HepG2 (cell line): ENCODE data around the gene PATL1. TPM values are rescaled to one million over a fixed set of nuclear protein-coding genes. Genes with fewer than 3 reads are reported as not detected.

Experiments
- ATAC-seq: fragments of 200-7000 bp; cut with Tn5 transposase; 3 replicates; pipeline ENCODE4 v1.9.1; 2020; ENCODE audit warnings: mild to moderate bottlenecking, moderate library complexity
- BruUV-seq: library from RNA; stranded (reverse); fragments of 400-500 nt; replicated peaks from 2 replicates; lab custom pipeline; 2021; lab: Mats Ljungman, UMichigan
- CTCF ChIA-PET: fragments of 300-600 bp; formaldehyde crosslinking; extraction: SDS; loops from one replicate; lab custom pipeline; 2021; ENCODE audit warnings: low total read pairs, inconsistent platforms, low intra/inter-chr PET ratio; lab: Yijun Ruan, JAX
- POLR2A ChIA-PET: fragments of 350-600 bp; sonication (Branson Sonifier 250); formaldehyde crosslinking; loops from one replicate; lab custom pipeline; 2020; ENCODE audit warnings: antibody characterized with exemption, inconsistent platforms; lab: Yijun Ruan, JAX
- DNase-seq: peaks from one replicate; pipeline ENCODE4 v3.0.0-alpha.2; 2015; ENCODE audit warnings: low spot score
- FAIRE-seq: peaks from 3 replicates; lab custom pipeline; 2011; peaks lifted over from hg19 to GRCh38; lab: Jason Lieb, UNC
- H2AFZ ChIP-seq: one replicate; pipeline ENCODE4 v1.6.1; 2011; ENCODE audit warnings: low read length, inconsistent platforms
- H3K27ac ChIP-seq: fragments of 300-600 bp; 3 replicates; pipeline ENCODE4 v1.8.0; 2011; ENCODE audit warnings: mixed run types, mild to moderate bottlenecking, mixed read lengths, low read length, inconsistent platforms; ENCODE audit not compliant: insufficient read depth; ENCODE audit errors: extremely low read length
- H3K27me3 ChIP-seq, 2 experiments: fragments of 200-600 bp in 1 of 2; 2 replicates in 1 of 2; 3 replicates in 1 of 2; pipeline versions ENCODE4 v1.6.0 to v1.8.0; 2011; ENCODE audit warnings: low read length in 2 of 2, mild to moderate bottlenecking in 2 of 2, moderate library complexity in 2 of 2, inconsistent platforms in 1 of 2; ENCODE audit not compliant: insufficient read depth in 2 of 2, control insufficient read depth in 1 of 2
- H3K36me3 ChIP-seq, 2 experiments: fragments of 200-600 bp in 1 of 2; replicated peaks in 1 of 2; 2 replicates in 1 of 2; 3 replicates in 1 of 2; pipeline versions ENCODE4 v1.5.1 to v1.8.0; 2011; ENCODE audit warnings: low read length in 2 of 2, inconsistent platforms in 1 of 2; ENCODE audit not compliant: insufficient read depth in 2 of 2, control insufficient read depth in 1 of 2
- H3K4me1 ChIP-seq: 2 replicates; pipeline ENCODE4 v1.5.1; 2012; ENCODE audit warnings: low read length, inconsistent platforms; ENCODE audit not compliant: insufficient read depth
- H3K4me2 ChIP-seq: 2 replicates; pipeline ENCODE4 v1.6.0; 2011; ENCODE audit warnings: low read depth, low read length, inconsistent platforms
- H3K4me3 ChIP-seq, 3 experiments: fragments of 200-600 bp in 1 of 3; sonication (generic), shearing (Covaris generic) in 1 of 3; replicated peaks in 1 of 3; 2 replicates each; pipeline ENCODE4 v1.5.1; 2011 to 2016; ENCODE audit warnings: low read length in 3 of 3, inconsistent platforms in 2 of 3, low read depth in 2 of 3, mild to moderate bottlenecking in 2 of 3, control low read depth in 1 of 3, mixed read lengths in 1 of 3; ENCODE audit not compliant: insufficient read depth in 1 of 3
- H3K79me2 ChIP-seq: one replicate; pipeline ENCODE4 v1.6.1; 2011; ENCODE audit warnings: low read length, inconsistent platforms; ENCODE audit not compliant: insufficient read depth
- H3K9ac ChIP-seq: 2 replicates; pipeline ENCODE4 v1.6.0; 2011; ENCODE audit warnings: mild to moderate bottlenecking, low read depth, low read length, inconsistent platforms; ENCODE audit not compliant: insufficient read depth
- H3K9me3 ChIP-seq: 2 replicates; pipeline ENCODE4 v1.5.1; 2012; ENCODE audit warnings: mild to moderate bottlenecking, low read length
- H4K20me1 ChIP-seq: 2 replicates; pipeline ENCODE4 v1.6.0; 2011; ENCODE audit warnings: inconsistent platforms, mild to moderate bottlenecking, low read length, moderate library complexity; ENCODE audit not compliant: insufficient read depth
- ARID5B ChIP-seq: IDR thresholded peaks from 2 replicates; pipeline ENCODE4 v1.4.0; 2020; ENCODE audit warnings: mild to moderate bottlenecking, missing genetic modification reagents
- GLI4 ChIP-seq: sonication (generic); formaldehyde crosslinking; IDR thresholded peaks from 2 replicates; pipeline ENCODE4 v1.5.1; 2020; ENCODE audit warnings: missing genetic modification reagents, mild to moderate bottlenecking, moderate library complexity, borderline replicate concordance
- KLF9 ChIP-seq: IDR thresholded peaks from 2 replicates; pipeline ENCODE4 v1.6.1; 2016; ENCODE audit warnings: low read depth
- MXI1 ChIP-seq: IDR thresholded peaks from 3 replicates; pipeline ENCODE4 v1.6.1; 2012; ENCODE audit warnings: low read depth, low read length, inconsistent platforms, borderline replicate concordance
- MYC ChIP-seq: sonication (generic); formaldehyde crosslinking; IDR thresholded peaks from 2 replicates; pipeline ENCODE4 v1.9.0; 2021; ENCODE audit warnings: missing genetic modification reagents, borderline replicate concordance
- NAIF1 ChIP-seq: sonication (generic); formaldehyde crosslinking; IDR thresholded peaks from 2 replicates; pipeline ENCODE4 v1.5.0; 2020; ENCODE audit warnings: mild to moderate bottlenecking, missing genetic modification reagents, borderline replicate concordance
- NFE2L1 ChIP-seq: sonication (generic); formaldehyde crosslinking; IDR thresholded peaks from 2 replicates; pipeline ENCODE4 v1.4.0; 2020; ENCODE audit warnings: missing genetic modification reagents, mild to moderate bottlenecking, borderline replicate concordance
- PHF21A ChIP-seq: sonication (generic); formaldehyde crosslinking; IDR thresholded peaks from 2 replicates; pipeline ENCODE4 v1.5.0; 2020; ENCODE audit warnings: mild to moderate bottlenecking, missing genetic modification reagents
- PHF8 ChIP-seq: sonication (generic); formaldehyde crosslinking; IDR thresholded peaks from 2 replicates; pipeline ENCODE4 v1.5.0; 2020; ENCODE audit warnings: missing genetic modification reagents
- POLR2AphosphoS5 ChIP-seq: IDR thresholded peaks from 2 replicates; pipeline ENCODE4 v1.6.1; 2012; ENCODE audit warnings: low read depth, low read length
- POLR2G ChIP-seq: fragments of 200-400 bp; formaldehyde crosslinking; IDR thresholded peaks from 2 replicates; pipeline ENCODE4 v1.6.1; 2018; ENCODE audit warnings: mild to moderate bottlenecking, low read depth, low read length, moderate library complexity
- TFDP2 ChIP-seq: sonication (generic); formaldehyde crosslinking; IDR thresholded peaks from 2 replicates; pipeline ENCODE4 v1.4.0; 2020; ENCODE audit warnings: missing genetic modification reagents
- TOE1 ChIP-seq: sonication (generic); formaldehyde crosslinking; IDR thresholded peaks from 2 replicates; pipeline ENCODE4 v1.4.0; 2020; ENCODE audit warnings: mild to moderate bottlenecking, missing genetic modification reagents
- ZNF317 ChIP-seq: sonication (generic); formaldehyde crosslinking; IDR thresholded peaks from 2 replicates; pipeline ENCODE4 v1.5.0; 2020; ENCODE audit warnings: mild to moderate bottlenecking, missing genetic modification reagents
- ZNF33B ChIP-seq: sonication (generic); formaldehyde crosslinking; IDR thresholded peaks from 2 replicates; pipeline ENCODE4 v1.5.1; 2020; ENCODE audit warnings: mild to moderate bottlenecking, missing genetic modification reagents
- ZNF432 ChIP-seq: sonication (generic); formaldehyde crosslinking; IDR thresholded peaks from 2 replicates; pipeline ENCODE4 v1.5.0; 2020; ENCODE audit warnings: missing genetic modification reagents, mild to moderate bottlenecking, borderline replicate concordance
- ZNF496 ChIP-seq: sonication (generic); formaldehyde crosslinking; IDR thresholded peaks from 2 replicates; pipeline ENCODE4 v1.8.1; 2023; ENCODE audit warnings: mild to moderate bottlenecking, moderate library complexity, missing genetic modification reagents; ENCODE audit not compliant: insufficient replicate concordance
- ZNF501 ChIP-seq: sonication (generic); formaldehyde crosslinking; IDR thresholded peaks from 2 replicates; pipeline ENCODE4 v1.5.1; 2020; ENCODE audit warnings: mild to moderate bottlenecking, moderate library complexity, missing genetic modification reagents
- WGBS: methylation state at CpG from one replicate; pipeline ENCODE4 v1.1.6; 2017; ENCODE audit warnings: low lambda C conversion rate; 5-methylcytosine and 5-hydroxymethylcytosine counted together
- in situ Hi-C: cut with HindIII; loops from 2 replicates; pipeline ENCODE4 v1.10.0; 2017; ENCODE audit warnings: low pct_unique_long_range_greater_than_20kb; ENCODE audit not compliant: extremely low pct_ligation_motif_present
- intact Hi-C: fragments of 100-400 bp; cut with micrococcal nuclease; formaldehyde crosslinking; loops from one replicate; pipeline ENCODE4 v1.10.0; 2022; ENCODE audit not compliant: unreplicated experiment
- polyA plus RNA-seq, 8 experiments: library from polyadenylated mRNA; depleted of rRNA in 3 of 8; stranded (reverse) in 7 of 8; unstranded in 1 of 8; fragments of >200 nt; fragmentation: Illumina TruSeq in 4 of 8; extraction: Trizol in 4 of 8; gene quantifications; 2 replicates each; pipeline versions ENCODE4 v1.2.1 to v1.2.3, GENCODE V29; 2011 to 2016; ENCODE audit warnings: low read depth in 4 of 8, missing spikeins in 1 of 8, mixed read lengths in 1 of 8; ENCODE audit not compliant: insufficient read depth in 1 of 8
- total RNA-seq, 5 experiments: library from RNA; depleted of rRNA; stranded (reverse); fragments of >200 nt; fragmentation: Illumina TruSeq; extraction: Trizol; gene quantifications; 2 replicates each; pipeline ENCODE4 v1.2.3, GENCODE V29; 2016; ENCODE audit warnings: low read depth in 1 of 5

The PATL1 gene
- total and polyA plus RNA-seq, 2 of the 13 experiments (the other 11 are each of a cell fraction or from before 2014, with no cell fraction given), result 12.9 to 26.8 TPM

GRCh38 chr11:59616396-59616982, 52.3 kb downstream of the PATL1 start:
- ChIA-PET CTCF (no interaction called here), POLR2A (interaction anchor here (0.5 to 4.4 kb wide), 14 partner anchors 11 to 194 kb away, joined by 3 to 42 read pairs (median 4); partner anchors contain the start of genes MRPL16 and PATL1)
- ATAC-seq (no peak; the same call in 2 of the 3 replicates), DNase-seq (peak; percentile 6), FAIRE-seq (no peak)
- Histone ChIP-seq H4K20me1 (peaks cover 8% of the 10 kb centered on the region), H2AFZ (peak overlapping the region; percentile 7), H3K9ac (peak overlapping the region; percentile 81), H3K9me3 (no peaks in the 10 kb centered on the region), H3K27ac (peak overlapping the region; percentile 68), H3K79me2 (peaks cover 34% of the 10 kb centered on the region), H3K27me3 (no peaks in the 10 kb centered on the region; a peak in 1 of 5 replicates), H3K36me3 (0 out of 5 replicates have a peak, but pooled peaks cover 0 to 4% of the 10 kb centered on the region in 2 experiments), H3K4me1 (peaks cover 48% of the 10 kb centered on the region), H3K4me3 (peak overlapping the region; percentile 56 to 73 (median 73)), H3K4me2 (peak overlapping the region; percentile 94)
- in situ Hi-C loops, result no loop called here
- intact Hi-C loops, result loop anchor here (1.0 kb wide), 1 partner anchor 53 kb away; the partner anchor contains the start of gene PATL1
- WGBS, result 3% methylated on average over 18 of the region's 18 CpGs
- BruUV-seq, result TSS peak; percentile 93
- TF ChIP-seq MYC (CRISPR knock-in tag) (0 out of 2 replicates have a peak, but pooled peaks have one; percentile 4), ZNF33B (CRISPR knock-in tag) (no peak), TFDP2 (CRISPR knock-in tag) (0 out of 2 replicates have a peak, but pooled peaks have one; percentile 11), POLR2G (peak; percentile 55; the same call in 1 of the 2 replicates), ARID5B (CRISPR knock-in tag) (no peak), TOE1 (CRISPR knock-in tag) (no peak), NAIF1 (CRISPR knock-in tag) (peak; percentile 32; the same call in 1 of the 2 replicates), KLF9 (CRISPR knock-in tag) (0 out of 2 replicates have a peak, but pooled peaks have one; percentile 68), ZNF317 (CRISPR knock-in tag) (peak; percentile 8; the same call in 1 of the 2 replicates), PHF8 (CRISPR knock-in tag) (0 out of 2 replicates have a peak, but pooled peaks have one; percentile 21), MXI1 (peak; percentile 64; the same call in 1 of the 3 replicates), ZNF496 (no peak), GLI4 (CRISPR knock-in tag) (peak; percentile 4; the same call in 1 of the 2 replicates), ZNF501 (CRISPR knock-in tag) (peak; percentile 14; the same call in 1 of the 2 replicates), NFE2L1 (CRISPR knock-in tag) (no peak), PHF21A (CRISPR knock-in tag) (peak; percentile 71; the same call in 1 of the 2 replicates), ZNF432 (CRISPR knock-in tag) (no peak), POLR2AphosphoS5 (peak; percentile 74)
